Fibroblast of villous mesenchyme (primary cell): ENCODE data around the gene GIPC2. TPM values are rescaled to one million over a fixed set of nuclear protein-coding genes. Genes with fewer than 3 reads are reported as not detected.

Source experiments
- DNase-seq: peaks from one replicate; pipeline ENCODE4 v3.0.0-alpha.2; 2010; ENCODE audit warnings: low read depth
- H3K4me3 ChIP-seq: 2 replicates; pipeline ENCODE4 v1.5.1; 2011; ENCODE audit warnings: low read depth, mild to moderate bottlenecking, low read length
- total RNA-seq: library from RNA; depleted of rRNA; stranded (reverse); fragments of >200 nt; gene quantifications from 2 replicates; pipeline ENCODE4 v1.2.3, GENCODE V29; 2012
- TF ChIP-seq, protein P1 (sequence below): IDR thresholded peaks from 2 replicates; pipeline ENCODE4 v1.5.1; 2012; ENCODE audit warnings: low read depth, mild to moderate bottlenecking, low read length; ENCODE audit not compliant: insufficient read depth

Gene GIPC2
- total RNA-seq, 1 donor: 0.43 TPM

- no peak for DNase-seq
- H3K4me3 ChIP-seq: peak overlapping the region; percentile 61
- TF ChIP-seq, protein P1, sequence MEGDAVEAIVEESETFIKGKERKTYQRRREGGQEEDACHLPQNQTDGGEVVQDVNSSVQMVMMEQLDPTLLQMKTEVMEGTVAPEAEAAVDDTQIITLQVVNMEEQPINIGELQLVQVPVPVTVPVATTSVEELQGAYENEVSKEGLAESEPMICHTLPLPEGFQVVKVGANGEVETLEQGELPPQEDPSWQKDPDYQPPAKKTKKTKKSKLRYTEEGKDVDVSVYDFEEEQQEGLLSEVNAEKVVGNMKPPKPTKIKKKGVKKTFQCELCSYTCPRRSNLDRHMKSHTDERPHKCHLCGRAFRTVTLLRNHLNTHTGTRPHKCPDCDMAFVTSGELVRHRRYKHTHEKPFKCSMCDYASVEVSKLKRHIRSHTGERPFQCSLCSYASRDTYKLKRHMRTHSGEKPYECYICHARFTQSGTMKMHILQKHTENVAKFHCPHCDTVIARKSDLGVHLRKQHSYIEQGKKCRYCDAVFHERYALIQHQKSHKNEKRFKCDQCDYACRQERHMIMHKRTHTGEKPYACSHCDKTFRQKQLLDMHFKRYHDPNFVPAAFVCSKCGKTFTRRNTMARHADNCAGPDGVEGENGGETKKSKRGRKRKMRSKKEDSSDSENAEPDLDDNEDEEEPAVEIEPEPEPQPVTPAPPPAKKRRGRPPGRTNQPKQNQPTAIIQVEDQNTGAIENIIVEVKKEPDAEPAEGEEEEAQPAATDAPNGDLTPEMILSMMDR: no peak
Measured at GRCh38 chr1:78045563-78045925, 222 bp upstream of the GIPC2 start.

GRCh38 chr1:78047106-78047505 lies 1.3 kb downstream of the GIPC2 start:
- TF ChIP-seq, protein P1: no peak
- no peak overlapping the region for H3K4me3 ChIP-seq
- DNase-seq: no peak

DNA sequence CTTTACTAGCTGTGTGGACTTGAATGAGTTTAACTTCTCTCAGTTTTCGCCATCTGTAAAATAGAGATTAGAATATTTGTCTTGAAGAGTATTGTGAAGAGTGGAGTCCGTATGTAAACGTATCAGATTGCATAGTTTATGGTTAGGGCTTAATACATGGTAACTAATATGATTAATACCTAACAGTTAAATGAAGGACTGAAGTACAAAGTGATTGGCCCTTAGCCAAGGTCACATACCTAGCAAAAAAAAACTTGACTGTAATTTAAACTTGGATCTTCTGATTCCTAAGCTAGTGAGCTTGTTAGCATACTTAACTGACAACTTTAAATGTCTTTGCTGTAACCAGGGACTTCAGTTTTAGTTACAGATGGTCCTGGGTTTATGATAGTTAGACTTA lies 1.9 kb downstream of the GIPC2 start:
- DNase-seq: no peak
- TF ChIP-seq, protein P1: no peak
- H3K4me3 ChIP-seq: no peak overlapping the region

- TF ChIP-seq, protein P1: no peak
- no peak for DNase-seq
- H3K4me3 ChIP-seq: no peak overlapping the region
Measured at GRCh38 chr1:78048446-78048845, 2.7 kb downstream of the GIPC2 start.

DNA sequence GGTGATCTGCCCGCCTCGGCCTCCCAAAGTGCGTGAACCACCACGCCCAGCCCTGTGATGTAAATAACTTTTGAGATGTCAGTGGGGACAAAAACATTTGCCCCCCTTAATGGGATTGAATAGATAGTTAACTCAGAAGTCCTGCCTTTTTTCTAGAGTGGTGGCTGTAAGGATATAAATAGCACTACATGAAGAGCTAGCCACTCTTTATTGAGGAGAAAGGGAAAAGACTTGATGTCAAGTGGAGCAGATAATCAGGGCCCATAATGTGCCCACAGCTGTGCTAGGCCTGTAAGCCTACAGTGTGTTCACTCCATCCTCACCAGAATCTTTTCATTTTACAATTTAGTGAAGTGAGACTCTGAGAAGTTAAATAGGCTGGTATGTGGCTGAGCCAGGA lies 3.6 kb downstream of the GIPC2 start:
- no peak overlapping the region for H3K4me3 ChIP-seq
- DNase-seq: no peak
- TF ChIP-seq, protein P1: no peak

DNA sequence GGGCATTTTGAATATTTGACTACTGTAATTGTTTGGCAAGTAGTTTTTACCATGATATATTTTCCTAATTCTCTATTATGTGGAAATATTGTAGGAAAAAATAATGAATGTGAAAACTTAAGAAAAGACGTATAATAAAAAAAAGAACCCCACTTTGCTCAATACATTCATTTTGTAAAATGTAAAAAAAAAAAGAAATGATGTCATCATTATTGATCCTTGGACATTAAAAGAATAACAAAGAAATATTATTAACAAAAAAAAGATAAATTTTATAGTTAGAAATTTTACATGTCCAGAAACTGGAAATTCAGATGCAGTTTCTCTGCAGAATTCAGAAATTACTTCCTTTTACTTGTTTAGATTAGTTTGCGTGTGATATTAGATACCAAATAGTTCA lies 5.2 kb downstream of the GIPC2 start:
- no peak for DNase-seq
- TF ChIP-seq, protein P1: no peak
- H3K4me3 ChIP-seq: no peak overlapping the region

GRCh38 chr1:78052685-78053405 lies 7.1 kb downstream of the GIPC2 start:
- DNase-seq: no peak
- TF ChIP-seq, protein P1: no peak
- no peak overlapping the region for H3K4me3 ChIP-seq
